Measurements from ENCODE around the gene KRAS. TPM values are rescaled to one million over a fixed set of nuclear protein-coding genes. Genes with fewer than 3 reads are reported as not detected.

The KRAS gene
- total and polyA plus RNA-seq, 2 donors from 2014 or later, result 7.5 to 43.7 TPM

Other genes with a start within 250 kb of the KRAS start
- 5.3 TPM for gene DNAI7, start 55.8 kb downstream of the KRAS start, total RNA-seq
- gene DNAI7, start 55.8 kb downstream of the KRAS start, polyA plus RNA-seq (ENCODE audit: insufficient read depth, low read depth, low replicate concordance), result 3.0 TPM
- gene ETFRF1, start 55.7 kb downstream of the KRAS start, total RNA-seq, result 30.8 TPM
- gene ETFRF1, start 55.7 kb downstream of the KRAS start, polyA plus RNA-seq (ENCODE audit: insufficient read depth, low read depth, low replicate concordance), result 61.2 TPM

Data from kidney (tissue), 2 donors.